Left ventricle myocardium inferior (tissue), 1 donor: ENCODE measurements around the gene RTN4R. TPM values are rescaled to one million over a fixed set of nuclear protein-coding genes. Genes with fewer than 3 reads are reported as not detected.
A peak's percentile ranks its signal among the peaks of the same experiment; 100 is the strongest.

ENCODE experiments used
- DNase-seq: peaks from one replicate; pipeline ENCODE4 v3.0.0-alpha.2; 2020
- H3K27ac ChIP-seq: fragments of 200-600 bp; replicated peaks from 2 replicates; pipeline ENCODE4 v1.8.0; 2021
- H3K27me3 ChIP-seq: fragments of 200-600 bp; 2 replicates; pipeline ENCODE4 v1.8.0; 2021; ENCODE audit warnings: low read depth
- H3K36me3 ChIP-seq: fragments of 200-600 bp; 2 replicates; pipeline ENCODE4 v1.8.0; 2021
- H3K4me1 ChIP-seq: fragments of 200-600 bp; 2 replicates; pipeline ENCODE4 v1.8.0; 2021
- H3K4me3 ChIP-seq: fragments of 200-600 bp; 2 replicates; pipeline ENCODE4 v1.8.0; 2021; ENCODE audit warnings: mild to moderate bottlenecking, moderate library complexity
- H3K9me3 ChIP-seq: fragments of 200-600 bp; replicated peaks from 2 replicates; pipeline ENCODE4 v1.8.0; 2021
- intact Hi-C: fragments of 100-400 bp; cut with micrococcal nuclease; formaldehyde crosslinking; loops from one replicate; pipeline ENCODE4 v1.11.0; 2022
- total RNA-seq: library from RNA; stranded (reverse); fragmentation: NEBNext Ultra II Directional; extraction: Animal tissue kit (Norgen Biotek cat#: 25700); gene quantifications from one replicate; pipeline ENCODE4 v1.2.1, GENCODE V29; 2021
- TF ChIP-seq, protein P1 (sequence below): fragments of 200-600 bp; IDR thresholded peaks from 2 replicates; pipeline ENCODE4 v1.8.0; 2021; ENCODE audit warnings: antibody characterized with exemption, mild to moderate bottlenecking, borderline replicate concordance
- donor health status: DM: no; HTN: yes; CAD: no; lungs with severe emphysema.

Gene RTN4R
- total RNA-seq, 1 donor from 2014 or later = 0.96 TPM

DNA sequence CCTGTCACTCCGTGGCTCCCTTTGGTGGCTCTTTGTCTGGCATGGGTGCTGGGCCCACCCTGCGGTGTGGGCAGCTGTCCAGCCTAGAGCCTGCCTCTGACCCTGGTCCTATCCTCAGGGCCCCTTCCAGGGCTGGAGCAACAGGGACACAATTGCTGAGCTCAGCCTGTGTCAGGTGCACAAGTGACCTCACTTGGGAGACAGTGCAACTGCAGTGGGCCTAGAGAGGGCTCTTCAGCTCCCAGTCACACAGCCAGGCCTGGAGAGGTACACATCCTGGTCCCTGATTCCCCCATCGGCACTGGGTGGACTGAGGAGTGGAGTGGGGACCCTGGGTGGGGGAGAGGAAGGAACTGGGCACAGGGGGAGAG lies 43.9 kb downstream of the RTN4R start:
- Histone ChIP-seq H3K4me3 (no peak overlapping the region), H3K27me3 (no peaks in the 10 kb centered on the region), H3K36me3 (no peaks in the 10 kb centered on the region), H3K9me3 (peaks cover 5% of the 10 kb centered on the region), H3K4me1 (peaks cover 4% of the 10 kb centered on the region), H3K27ac (no peak overlapping the region)
- no peak for DNase-seq
- intact Hi-C loops = no loop called here
- TF ChIP-seq, protein P1, sequence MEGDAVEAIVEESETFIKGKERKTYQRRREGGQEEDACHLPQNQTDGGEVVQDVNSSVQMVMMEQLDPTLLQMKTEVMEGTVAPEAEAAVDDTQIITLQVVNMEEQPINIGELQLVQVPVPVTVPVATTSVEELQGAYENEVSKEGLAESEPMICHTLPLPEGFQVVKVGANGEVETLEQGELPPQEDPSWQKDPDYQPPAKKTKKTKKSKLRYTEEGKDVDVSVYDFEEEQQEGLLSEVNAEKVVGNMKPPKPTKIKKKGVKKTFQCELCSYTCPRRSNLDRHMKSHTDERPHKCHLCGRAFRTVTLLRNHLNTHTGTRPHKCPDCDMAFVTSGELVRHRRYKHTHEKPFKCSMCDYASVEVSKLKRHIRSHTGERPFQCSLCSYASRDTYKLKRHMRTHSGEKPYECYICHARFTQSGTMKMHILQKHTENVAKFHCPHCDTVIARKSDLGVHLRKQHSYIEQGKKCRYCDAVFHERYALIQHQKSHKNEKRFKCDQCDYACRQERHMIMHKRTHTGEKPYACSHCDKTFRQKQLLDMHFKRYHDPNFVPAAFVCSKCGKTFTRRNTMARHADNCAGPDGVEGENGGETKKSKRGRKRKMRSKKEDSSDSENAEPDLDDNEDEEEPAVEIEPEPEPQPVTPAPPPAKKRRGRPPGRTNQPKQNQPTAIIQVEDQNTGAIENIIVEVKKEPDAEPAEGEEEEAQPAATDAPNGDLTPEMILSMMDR = no peak

DNA sequence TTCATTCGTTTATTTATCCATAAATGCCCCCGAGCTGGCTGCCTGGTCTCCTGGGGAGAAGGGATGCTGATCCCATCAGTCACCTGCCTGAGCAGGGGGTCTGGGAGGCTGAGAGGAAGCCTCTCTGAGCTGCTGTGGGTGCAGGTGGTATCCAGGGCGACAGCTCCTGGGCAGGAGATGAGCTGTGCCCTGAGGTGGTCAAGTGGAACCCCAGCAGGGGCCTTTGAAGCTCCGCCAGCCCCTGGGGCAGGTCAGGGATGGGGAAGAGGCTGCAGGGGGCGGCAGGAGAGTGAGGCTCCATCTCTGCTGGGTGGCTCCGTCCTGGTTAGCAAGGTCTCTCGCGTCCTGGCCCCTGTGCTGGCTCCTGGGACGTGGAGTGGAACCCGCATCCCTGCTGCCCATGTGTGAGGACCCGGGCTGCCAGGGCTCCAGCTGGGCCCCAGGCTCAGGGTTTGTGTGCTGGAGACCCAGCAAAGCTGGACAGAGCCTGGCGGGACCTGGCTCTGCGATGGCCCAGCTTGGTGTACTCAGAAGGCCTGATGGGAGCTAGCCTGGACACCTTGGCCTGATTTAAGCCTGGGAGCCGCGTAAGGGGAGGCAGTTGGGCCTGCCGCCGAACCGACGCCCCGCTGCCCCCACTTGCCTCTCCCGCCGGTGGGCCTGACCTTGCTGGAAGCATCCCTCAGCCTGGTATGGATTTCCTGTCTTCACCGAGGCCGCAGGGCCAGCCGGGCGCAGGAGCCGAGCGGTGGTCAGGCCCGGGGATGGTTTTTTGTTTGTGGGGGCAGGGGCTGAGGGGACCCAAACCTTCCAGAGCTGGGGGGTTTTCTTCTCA lies 44.5 kb downstream of the RTN4R start:
- no peak overlapping the region for H3K4me3 ChIP-seq
- H3K36me3 ChIP-seq = no peaks in the 10 kb centered on the region
- H3K9me3 ChIP-seq = peaks cover 5% of the 10 kb centered on the region
- H3K27me3 ChIP-seq = no peaks in the 10 kb centered on the region
- DNase-seq = no peak
- TF ChIP-seq, protein P1 = no peak
- H3K4me1 ChIP-seq = peaks cover 4% of the 10 kb centered on the region
- intact Hi-C loops = no loop called here
- no peak overlapping the region for H3K27ac ChIP-seq

DNA sequence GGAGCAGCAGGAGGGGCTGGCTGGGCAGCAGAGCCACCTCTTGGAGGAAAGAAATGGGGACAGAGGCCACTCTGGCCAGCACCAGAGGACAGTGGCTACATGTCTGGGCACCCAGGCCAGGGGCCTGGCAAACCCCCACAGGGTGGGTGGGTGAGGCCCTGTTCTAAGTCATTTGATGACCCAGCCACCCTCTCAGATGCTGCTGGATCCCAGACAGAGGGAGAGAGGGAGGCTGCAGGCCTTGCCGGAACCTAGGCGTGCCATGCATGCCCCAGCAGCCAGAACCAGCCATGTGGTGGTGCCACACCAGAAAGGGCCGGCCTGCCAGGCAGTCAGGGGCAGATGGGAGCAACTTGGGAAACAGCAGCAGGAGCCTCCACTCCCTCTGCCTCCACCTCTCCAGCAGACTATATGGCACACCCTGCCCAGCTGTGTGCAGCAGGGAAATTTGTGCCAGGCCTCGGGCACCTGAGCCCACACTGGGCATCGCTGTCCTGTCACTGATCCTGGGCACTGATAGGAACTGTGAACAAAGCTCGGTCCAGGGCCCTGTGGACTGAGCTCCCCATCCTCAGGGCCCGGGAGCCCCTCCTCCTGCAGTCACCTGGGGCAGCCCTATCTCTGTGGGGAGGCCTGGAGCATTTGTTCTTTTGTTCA lies 45.2 kb downstream of the RTN4R start:
- TF ChIP-seq, protein P1 = no peak
- Histone ChIP-seq H3K4me1 (peaks cover 4% of the 10 kb centered on the region), H3K27me3 (no peaks in the 10 kb centered on the region), H3K4me3 (no peak overlapping the region), H3K9me3 (peaks cover 5% of the 10 kb centered on the region), H3K36me3 (no peaks in the 10 kb centered on the region), H3K27ac (peak overlapping the region; percentile 38)
- DNase-seq = no peak
- intact Hi-C loops = no loop called here

DNA sequence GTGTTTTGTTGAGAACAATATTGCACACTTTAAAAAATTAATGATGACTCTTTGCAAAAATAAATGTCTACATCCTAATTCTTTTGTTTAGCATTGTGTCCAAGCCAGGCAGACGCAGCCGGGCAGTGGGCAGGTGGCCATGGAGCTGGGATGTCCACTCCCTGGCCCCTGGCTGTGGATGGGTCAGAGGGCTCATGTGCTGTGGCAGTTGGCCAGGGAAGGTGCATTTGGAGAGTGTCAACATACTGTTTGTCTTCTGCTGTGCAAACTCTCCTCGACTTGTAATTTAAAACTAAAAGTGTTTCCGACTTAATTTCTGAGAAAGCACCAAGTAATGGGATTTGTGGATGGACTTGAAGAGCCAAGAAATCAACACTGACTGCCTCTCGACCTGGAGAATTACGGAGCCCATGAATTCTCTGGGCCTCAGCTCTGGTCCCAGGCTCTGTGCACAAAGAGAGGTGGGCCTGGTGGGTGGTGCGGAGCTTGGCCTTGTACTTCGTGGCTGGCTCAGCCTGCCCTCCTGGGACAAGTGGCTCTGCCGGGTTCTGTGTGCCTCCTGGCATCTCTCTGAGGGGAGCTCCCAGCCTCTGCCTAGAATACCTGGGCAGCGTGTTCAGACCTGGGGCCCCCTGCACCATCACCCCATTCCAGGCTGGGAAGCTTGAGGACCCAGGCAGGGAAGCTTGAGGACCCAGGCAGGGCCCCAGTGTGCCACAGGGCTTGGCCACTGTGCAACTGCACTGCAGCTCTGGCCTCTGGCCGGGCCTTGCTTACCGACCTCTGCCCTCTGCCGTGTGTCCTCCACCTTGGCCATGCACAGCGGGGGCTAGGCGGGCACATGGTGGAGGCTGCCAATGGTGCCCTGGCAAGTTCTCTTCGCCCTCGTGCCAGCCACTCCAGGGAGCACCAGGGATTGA lies 46.4 kb downstream of the RTN4R start:
- no peaks in the 10 kb centered on the region for H3K36me3 ChIP-seq
- peak overlapping the region; percentile 38 for H3K27ac ChIP-seq
- peaks cover 4% of the 10 kb centered on the region for H3K4me1 ChIP-seq
- DNase-seq = peak; percentile 38
- H3K4me3 ChIP-seq = no peak overlapping the region
- intact Hi-C loops = no loop called here
- H3K9me3 ChIP-seq = peaks cover 5% of the 10 kb centered on the region
- TF ChIP-seq, protein P1 = no peak
- H3K27me3 ChIP-seq = no peaks in the 10 kb centered on the region

DNA sequence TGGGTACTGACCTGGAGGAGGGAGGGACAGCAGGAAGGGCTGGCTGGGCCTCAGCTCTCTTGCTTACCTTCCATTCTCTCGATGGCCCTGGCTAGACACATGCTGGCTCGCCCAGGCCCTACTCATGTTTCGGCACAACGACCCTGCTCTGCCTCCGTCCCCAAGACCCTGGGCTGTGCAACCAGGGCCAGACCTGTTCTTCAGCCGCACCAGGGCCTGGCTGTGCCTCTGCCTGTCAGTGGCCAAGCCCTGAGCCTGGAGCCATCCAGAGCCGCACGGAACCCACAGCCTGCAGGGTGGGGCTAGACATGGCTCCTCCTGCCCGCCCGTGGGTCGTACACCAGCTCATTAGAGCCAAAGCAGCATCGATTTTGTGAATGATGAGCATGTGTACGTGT lies 47.5 kb downstream of the RTN4R start:
- Histone ChIP-seq H3K4me3 (no peak overlapping the region), H3K27ac (no peak overlapping the region), H3K4me1 (peaks cover 4% of the 10 kb centered on the region), H3K9me3 (peaks cover 5% of the 10 kb centered on the region), H3K27me3 (no peaks in the 10 kb centered on the region), H3K36me3 (no peaks in the 10 kb centered on the region)
- TF ChIP-seq, protein P1 = no peak
- no peak for DNase-seq
- intact Hi-C loops = no loop called here
